ENCODE data around the gene ANKRD44.

- TF ChIP-seq REST (IDR thresholded peaks at IDR 0.05; ENCODE audit: insufficient read depth in 1 of 2, low read depth in 2 of 2, low read length in 2 of 2) (no peak), POLR2AphosphoS5 (IDR thresholded peaks at IDR 0.05; ENCODE audit: low read depth, low read length) (no peak), SIN3A (IDR thresholded peaks at IDR 0.05; ENCODE audit: borderline replicate concordance, insufficient read depth, low read length) (no peak)
These were observed 161.0 kb downstream of the ANKRD44 start for GRCh38 chr2:197149546-197149945.

All from PFSK-1 (cell line).